WTC11 (cell line): ENCODE measurements around the gene CDK12.

Experiments
- FOXK1 ChIP-seq: sonication (generic); formaldehyde crosslinking; IDR thresholded peaks from 2 replicates; pipeline ENCODE4 v1.8.0; 2022; ENCODE audit warnings: mild to moderate bottlenecking, moderate library complexity, missing genetic modification reagents
- TF ChIP-seq, protein P1 (sequence below): fragments of 200-600 bp; IDR thresholded peaks from 2 replicates; pipeline ENCODE4 v1.8.0; 2022; ENCODE audit warnings: antibody characterized with exemption
- TF ChIP-seq, protein P2 (sequence below): sonication (generic); formaldehyde crosslinking; IDR thresholded peaks from 2 replicates; pipeline ENCODE4 v1.8.0; 2022; ENCODE audit warnings: mild to moderate bottlenecking, missing genetic modification reagents

DNA sequence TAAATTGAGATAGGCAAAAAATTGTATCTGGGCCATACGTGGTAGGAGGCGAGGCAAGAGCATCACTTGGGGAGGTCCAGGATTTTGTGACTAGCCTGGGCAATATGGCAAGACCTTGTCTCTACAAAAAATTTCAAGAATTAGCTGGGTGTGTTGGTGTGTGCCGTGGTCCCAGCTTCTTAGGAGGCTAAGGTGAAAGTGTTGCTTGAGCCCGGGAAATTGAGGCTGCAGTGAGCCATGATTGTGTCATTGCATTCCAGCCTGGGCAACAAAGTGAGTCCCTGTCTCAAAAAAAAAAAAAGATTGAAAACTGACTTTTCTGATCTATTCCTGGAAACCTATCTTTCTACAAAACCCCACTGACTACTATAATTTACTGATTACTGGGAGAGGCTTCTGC lies 26.7 kb downstream of the CDK12 start:
- no peak for TF ChIP-seq FOXK1 (CRISPR knock-in tag)
- TF ChIP-seq, protein P1, sequence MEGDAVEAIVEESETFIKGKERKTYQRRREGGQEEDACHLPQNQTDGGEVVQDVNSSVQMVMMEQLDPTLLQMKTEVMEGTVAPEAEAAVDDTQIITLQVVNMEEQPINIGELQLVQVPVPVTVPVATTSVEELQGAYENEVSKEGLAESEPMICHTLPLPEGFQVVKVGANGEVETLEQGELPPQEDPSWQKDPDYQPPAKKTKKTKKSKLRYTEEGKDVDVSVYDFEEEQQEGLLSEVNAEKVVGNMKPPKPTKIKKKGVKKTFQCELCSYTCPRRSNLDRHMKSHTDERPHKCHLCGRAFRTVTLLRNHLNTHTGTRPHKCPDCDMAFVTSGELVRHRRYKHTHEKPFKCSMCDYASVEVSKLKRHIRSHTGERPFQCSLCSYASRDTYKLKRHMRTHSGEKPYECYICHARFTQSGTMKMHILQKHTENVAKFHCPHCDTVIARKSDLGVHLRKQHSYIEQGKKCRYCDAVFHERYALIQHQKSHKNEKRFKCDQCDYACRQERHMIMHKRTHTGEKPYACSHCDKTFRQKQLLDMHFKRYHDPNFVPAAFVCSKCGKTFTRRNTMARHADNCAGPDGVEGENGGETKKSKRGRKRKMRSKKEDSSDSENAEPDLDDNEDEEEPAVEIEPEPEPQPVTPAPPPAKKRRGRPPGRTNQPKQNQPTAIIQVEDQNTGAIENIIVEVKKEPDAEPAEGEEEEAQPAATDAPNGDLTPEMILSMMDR: no peak
- TF ChIP-seq, protein P2, sequence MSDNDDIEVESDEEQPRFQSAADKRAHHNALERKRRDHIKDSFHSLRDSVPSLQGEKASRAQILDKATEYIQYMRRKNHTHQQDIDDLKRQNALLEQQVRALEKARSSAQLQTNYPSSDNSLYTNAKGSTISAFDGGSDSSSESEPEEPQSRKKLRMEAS (CRISPR knock-in tag): no peak
